Medulla oblongata (tissue), 1 donor: ENCODE data around the gene SCT.
A peak's percentile ranks its signal among the peaks of the same experiment; 100 is the strongest.

Source experiments
- DNase-seq: peaks from one replicate; pipeline ENCODE4 v3.0.0-alpha.2; 2015; ENCODE audit errors: extremely low spot score

SCT gene

DNA sequence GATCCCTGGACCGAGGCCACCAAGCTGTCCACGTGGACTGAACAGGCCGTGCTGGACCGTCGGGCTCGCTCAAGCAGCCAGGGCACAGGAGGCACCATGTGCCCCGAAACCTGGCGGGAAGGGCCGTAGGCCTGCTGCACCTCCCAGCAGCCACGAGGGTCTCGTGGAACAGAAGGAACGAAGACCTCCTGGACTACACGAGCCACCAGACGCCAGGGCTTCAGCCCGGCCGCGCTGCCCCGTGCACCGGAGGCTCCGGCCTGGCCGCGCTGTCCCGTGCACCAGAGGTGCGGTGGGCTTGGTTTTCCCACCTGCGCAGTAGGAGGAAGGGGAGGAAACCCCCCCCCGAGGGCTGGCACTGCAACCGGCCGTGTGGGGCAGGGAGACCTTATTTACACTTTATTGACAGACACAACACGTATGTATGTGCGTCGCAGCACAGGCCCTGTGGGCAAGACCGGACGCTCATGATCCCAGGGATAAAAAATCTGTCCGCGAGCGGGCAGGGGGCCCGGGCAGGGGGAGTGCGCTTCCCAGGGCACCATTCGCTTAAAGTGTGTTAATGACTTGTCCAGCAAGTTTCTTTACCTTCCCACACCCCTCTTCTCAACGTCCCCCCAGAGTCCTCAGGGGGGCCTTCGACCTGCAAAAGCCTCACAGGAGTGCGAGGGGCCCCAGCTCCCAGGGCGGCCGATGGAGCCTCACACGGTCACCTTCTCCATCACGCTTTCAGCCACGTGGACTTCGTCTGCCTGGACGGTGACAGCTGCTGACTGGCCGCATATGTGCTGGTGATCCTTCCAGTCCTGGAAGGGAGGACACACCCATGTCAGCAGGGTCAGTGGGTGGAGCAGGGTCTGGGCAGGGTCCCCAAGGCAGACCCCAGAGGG lies 17.1 kb upstream of the SCT start:
- no peak for DNase-seq

DNA sequence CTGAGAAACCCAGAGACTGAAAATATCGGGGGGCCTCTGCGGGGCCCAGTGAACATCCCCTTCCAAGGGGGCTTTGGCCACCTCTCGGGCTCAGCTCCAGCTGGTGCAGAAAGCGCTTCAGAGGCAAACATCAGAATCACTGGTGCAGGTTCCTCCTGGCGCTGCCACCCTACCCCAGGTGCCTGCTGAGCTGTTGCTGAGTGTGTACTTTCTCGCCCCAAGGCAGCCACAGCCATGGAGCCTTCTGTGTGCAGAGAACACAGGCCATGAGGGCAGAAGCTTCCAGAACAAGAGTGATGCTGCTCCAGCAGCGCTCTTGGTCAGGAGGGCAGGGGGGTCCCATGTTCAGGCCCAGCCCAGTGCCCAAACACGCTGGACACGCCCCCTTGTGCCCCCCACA lies 16.4 kb upstream of the SCT start:
- DNase-seq = no peak

- no peak for DNase-seq
Observed at GRCh38 chr11:641806-642370, 14.9 kb upstream of the SCT start.

DNA sequence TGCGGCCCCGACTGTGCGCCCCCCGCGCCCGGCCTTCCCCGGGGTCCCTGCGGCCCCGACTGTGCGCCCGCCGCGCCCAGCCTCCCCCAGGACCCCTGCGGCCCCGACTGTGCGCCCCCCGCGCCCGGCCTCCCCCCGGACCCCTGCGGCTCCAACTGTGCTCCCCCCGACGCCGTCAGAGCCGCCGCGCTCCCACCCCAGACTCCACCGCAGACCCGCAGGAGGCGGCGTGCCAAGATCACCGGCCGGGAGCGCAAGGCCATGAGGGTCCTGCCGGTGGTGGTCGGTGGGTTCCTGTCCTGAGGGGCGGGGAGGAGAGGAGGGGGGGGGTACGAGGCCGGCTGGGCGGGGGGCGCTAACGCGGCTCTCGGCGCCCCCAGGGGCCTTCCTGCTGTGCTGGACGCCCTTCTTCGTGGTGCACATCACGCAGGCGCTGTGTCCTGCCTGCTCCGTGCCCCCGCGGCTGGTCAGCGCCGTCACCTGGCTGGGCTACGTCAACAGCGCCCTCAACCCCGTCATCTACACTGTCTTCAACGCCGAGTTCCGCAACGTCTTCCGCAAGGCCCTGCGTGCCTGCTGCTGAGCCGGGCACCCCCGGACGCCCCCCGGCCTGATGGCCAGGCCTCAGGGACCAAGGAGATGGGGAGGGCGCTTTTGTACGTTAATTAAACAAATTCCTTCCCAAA lies 13.2 kb upstream of the SCT start:
- DNase-seq = no peak

- DNase-seq = no peak
Observed at GRCh38 chr11:639332-639955, 12.5 kb upstream of the SCT start.

GRCh38 chr11:638631-639331 lies 11.8 kb upstream of the SCT start:
- no peak for DNase-seq

DNA sequence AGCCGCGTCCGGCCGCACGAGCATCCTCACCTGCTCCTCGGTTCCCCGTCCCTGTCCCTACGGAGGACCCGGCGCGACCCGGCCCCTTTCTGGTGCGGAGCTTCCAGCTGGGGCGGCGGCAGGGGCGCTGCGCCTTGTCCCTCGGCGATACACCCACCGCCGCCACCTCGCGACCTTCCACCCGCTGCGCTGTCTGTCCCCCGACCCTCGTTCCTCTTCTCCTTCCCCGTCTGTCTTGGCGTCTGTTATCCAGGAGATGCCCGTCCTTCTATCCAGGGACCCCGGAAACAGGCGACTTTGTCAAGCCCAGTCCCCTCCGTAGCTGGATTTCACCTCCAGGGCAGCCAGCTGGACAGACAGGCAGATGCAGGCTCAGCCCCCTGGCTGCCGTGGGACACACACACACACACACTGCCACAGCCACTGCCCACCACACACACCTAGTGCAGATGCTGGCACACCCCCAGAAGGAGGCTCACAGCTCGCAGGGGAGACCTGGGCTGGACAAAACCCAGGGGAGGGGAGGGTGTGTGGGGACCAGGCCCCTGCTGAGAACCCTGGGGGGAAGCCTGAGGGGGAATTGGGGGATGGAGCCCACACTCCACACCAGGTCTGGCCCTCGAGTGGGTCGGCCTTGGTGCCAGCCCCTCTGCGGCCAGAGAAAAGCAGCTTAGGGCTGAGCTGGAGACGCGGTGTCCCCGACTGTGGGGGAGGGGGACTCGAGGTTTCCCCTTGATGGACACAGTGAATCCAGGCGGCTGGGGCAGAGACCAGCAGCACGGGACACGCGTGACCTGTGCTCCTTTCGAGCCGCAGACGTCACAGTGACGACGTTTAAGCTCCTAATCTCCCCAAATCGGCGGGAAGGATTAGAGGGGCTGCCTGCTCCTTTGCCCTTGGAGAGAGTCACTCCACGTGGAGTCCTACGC lies 10.9 kb upstream of the SCT start:
- no peak for DNase-seq

- DNase-seq = no peak
Observed at GRCh38 chr11:637333-637592, 10.3 kb upstream of the SCT start.

DNA sequence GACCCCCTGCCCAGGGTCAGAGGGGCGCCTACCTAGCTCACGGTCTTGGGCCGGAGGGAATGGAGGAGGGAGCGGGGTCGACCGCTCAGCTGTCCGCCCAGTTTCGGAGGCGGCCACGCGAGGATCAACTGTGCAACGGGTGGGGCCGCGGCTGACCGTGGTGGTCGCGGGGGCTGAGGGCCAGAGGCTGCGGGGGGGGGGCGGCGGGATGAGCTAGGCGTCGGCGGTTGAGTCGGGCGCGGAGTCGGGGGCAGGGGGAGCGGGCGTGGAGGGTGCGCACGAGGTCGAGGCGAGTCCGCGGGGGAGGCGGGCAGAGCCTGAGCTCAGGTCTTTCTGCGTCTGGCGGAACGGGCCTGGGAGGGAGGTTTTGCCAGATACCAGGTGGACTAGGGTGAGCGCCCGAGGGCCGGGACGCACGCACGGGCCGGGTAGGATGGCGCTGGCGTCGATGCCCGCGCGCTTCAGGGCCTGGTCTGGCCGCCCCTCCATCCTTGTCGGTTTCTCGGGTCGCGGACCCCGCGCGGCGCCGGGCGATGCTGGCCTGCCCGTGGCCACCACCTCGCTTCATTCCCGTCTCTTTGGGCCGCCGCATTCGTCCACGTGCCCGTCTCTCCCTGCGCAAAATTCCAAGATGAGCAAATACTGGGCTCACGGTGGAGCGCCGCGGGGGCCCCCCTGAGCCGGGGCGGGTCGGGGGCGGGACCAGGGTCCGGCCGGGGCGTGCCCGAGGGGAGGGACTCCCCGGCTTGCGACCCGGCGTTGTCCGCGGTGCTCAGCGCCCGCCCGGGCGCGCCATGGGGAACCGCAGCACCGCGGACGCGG lies 9.7 kb upstream of the SCT start, which contains the start of gene DRD4:
TSS of gene DRD4 (plus strand) at position 759 of the 822 bp plus-strand sequence. CDS start at position 795, 36 bp downstream.
- DNase-seq = peak; percentile 30

DNA sequence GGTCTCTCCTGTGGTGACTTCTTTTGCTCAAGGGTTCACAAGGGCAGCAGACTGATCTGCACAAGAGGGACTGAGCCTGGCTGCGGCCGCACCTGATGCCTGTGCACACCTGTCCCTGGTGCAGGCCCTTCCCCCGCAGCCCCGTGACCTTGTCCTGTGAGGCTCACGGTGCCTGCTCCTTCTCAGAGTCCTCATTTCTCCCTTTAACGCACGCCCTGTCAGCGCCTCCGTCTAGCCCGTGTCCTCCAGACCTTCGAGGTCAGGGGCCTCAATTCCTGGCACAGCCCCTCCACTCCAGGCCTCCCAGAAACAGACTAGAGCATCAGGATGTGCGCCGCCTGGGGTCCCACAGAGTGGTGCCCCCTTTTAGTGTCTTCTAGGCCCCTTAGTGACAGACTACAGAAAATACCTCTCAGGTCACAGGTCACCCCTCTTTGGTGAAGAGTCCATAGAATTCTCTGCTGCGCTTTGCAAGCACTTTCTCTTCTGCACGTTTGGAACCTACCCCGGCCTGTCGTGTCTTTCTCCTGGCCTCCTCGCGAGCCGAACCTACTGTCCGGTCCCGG lies 9.0 kb upstream of the SCT start:
- no peak for DNase-seq

DNA sequence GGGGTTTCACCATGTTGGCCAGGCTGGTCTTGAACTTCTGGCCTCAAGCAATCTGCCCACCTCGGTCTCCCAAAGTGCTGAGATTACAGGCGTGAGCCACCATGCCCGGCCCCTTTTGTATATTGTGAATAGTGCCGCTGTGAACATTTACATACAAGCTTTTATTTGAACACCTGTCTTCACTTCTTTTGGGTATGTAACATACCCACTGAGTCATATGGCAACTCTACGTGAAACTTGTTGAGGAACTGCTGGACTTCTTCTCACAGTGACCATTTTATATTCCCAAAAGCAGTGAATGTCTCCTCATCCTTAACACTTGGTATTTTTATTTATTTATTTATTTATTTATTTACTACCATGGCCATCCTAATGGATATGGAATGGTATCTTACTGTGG lies 3.9 kb upstream of the SCT start:
- DNase-seq = no peak

DNA sequence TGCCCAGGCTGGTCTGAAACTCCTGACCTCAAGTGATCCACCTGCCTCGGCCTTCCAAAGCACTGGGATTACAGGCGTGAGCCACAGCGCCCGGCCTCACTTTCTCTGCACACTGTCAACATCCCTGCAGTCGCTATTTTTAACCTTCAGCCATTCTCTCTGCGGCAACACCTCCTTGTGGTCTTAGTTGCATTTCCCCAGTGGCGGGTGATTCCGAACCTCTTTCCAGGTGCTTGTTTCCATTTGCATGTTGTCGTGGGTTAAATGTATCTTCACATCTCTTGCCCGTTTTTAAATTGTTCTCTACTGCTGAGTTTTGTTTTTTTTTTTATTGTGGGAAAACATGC lies 2.2 kb upstream of the SCT start:
- DNase-seq = no peak

- no peak for DNase-seq
Observed at GRCh38 chr11:628056-628455, 1.1 kb upstream of the SCT start.

- DNase-seq = no peak
Observed at GRCh38 chr11:627308-627576, 261 bp upstream of the SCT start.

- no peak for DNase-seq
Observed at GRCh38 chr11:625636-626268, 1.2 kb downstream of the SCT start.

DNA sequence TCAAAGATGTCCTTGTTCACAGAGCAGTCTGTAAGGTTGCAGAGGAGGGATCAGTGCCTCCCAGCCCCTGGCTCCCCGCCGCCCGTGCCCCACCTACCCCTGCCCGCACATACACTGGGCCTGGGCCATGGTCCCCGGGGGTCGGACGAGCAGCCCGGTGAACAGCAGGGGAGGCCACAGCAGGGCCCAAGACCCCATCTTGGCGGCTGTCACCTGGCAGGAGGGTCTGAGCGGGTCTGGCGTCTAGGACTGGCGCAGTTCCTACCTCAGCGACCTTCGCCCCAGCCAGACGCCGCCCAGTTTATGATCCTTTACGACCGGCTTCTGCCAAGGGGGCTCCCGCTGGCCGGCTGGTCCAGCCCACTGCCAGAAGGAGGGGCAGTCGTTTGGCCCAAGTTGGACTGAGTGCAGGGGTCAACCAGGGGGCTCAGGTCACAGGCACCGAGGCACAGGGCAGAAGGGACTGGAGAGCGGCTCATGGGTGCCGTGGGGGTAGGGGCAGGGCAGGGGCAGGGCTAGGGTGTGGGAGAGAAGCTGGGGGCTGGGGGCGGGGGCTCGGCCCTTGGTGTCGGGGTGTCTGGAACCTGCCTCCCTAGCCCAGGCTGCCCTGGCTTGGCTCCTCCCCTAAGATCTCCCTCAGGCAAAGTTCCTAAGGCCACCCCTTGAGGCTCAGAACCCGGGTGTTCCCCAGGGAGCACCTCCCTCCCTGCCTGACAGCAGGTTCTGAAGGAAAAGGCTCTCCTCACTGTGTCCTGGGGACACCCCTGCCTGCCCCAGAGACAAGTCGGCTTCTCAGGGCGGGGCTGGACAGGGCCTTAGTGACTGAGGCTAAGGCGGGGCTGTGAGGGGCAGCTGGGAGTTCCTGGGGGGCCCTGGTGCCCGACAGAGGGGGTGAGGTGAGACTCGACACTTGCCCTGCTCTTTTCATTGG lies 2.0 kb downstream of the SCT start, which contains the start of gene CDHR5:
TSS of gene CDHR5 (minus strand) at position 251 of the 931 bp plus-strand sequence. CDS start at position 198, 53 bp downstream.
- DNase-seq = no peak

DNA sequence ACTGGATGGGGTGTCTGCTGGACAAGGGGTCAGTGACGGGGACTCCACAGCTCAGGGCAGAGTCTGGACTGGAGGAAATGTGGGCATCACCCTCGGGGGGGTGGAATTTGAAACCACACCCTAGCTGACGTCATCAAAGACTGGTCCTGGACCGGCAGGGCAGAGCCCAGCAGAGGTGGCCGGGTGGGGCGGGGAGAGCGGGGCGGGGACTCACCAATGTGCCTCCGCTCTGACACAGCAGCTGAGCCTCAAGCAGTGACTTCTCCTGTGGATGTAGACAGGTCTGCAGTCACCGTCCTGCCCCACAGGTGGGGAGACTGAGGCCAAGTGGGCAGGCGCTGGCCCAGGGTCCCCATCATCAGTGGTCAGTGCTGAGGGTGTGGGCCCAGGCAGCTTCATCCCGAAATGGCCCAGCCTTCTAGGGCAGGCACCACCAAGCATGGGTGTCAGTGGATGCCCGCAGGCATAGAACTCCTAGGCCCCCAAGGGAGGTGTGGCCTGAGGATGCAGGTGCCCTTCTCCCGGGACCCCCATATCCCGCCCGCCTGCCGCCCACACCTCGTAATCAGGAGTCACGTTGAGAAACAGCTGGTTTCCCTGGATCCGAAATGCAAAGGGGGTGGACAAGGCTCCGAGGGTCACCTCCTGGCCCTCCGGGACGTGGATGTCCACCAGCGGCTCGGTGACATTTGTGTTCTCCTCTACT lies 2.8 kb downstream of the SCT start:
- DNase-seq = no peak
